Neural progenitor cell (in vitro differentiated cells): ENCODE data around the gene DLX6.

Source experiments
- EZH2 ChIP-seq: fragments of 200-600 bp; sonication (generic); IDR thresholded peaks from 2 replicates; pipeline ENCODE4 v1.6.1; 2017; ENCODE audit warnings: antibody characterized with exemption, mild to moderate bottlenecking, moderate library complexity
- EZH2phosphoT487 ChIP-seq: fragments of 200-600 bp; sonication (generic); IDR thresholded peaks from 2 replicates; pipeline ENCODE4 v1.6.1; 2017; ENCODE audit warnings: antibody characterized with exemption
- TF ChIP-seq, protein P1 (sequence below): fragments of 200-600 bp; sonication (generic); IDR thresholded peaks from 2 replicates; pipeline ENCODE4 v1.5.1; 2017; ENCODE audit warnings: antibody characterized with exemption, mild to moderate bottlenecking

DNA sequence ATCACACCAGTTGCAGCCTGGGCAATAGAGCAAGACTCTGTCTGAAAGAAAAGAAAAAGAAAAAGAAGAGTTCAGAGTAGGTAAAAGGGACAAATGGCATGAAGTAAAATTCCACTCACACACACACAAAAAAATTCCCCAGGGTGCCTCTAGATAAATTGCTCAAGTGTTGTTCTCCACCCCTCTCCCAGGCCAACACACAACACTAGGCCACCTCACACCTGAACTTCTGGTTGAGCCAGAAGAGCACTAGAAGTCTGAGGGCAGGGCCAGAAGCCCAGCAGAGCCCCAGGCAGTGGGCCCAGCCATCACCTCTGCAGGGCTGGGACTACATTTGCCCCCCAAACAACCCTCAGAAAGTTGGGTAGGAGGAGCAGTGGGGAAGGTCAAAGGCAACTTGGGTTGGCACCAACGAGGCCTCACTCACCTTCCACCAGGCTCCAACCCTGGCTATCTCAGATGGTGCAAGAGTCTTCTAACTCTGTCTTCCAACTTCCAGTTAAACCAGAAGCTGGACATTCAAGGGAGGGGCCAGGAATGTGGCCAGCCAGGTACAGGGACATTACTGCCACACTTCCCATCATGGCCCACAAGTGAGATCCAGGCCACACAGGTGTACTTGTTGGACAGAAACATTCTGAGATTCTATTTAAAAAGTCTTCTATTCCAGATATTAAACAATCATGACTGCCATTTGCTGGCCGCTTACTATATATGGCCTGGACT, 25.6 kb upstream of the DLX6 start:
- TF ChIP-seq, protein P1, sequence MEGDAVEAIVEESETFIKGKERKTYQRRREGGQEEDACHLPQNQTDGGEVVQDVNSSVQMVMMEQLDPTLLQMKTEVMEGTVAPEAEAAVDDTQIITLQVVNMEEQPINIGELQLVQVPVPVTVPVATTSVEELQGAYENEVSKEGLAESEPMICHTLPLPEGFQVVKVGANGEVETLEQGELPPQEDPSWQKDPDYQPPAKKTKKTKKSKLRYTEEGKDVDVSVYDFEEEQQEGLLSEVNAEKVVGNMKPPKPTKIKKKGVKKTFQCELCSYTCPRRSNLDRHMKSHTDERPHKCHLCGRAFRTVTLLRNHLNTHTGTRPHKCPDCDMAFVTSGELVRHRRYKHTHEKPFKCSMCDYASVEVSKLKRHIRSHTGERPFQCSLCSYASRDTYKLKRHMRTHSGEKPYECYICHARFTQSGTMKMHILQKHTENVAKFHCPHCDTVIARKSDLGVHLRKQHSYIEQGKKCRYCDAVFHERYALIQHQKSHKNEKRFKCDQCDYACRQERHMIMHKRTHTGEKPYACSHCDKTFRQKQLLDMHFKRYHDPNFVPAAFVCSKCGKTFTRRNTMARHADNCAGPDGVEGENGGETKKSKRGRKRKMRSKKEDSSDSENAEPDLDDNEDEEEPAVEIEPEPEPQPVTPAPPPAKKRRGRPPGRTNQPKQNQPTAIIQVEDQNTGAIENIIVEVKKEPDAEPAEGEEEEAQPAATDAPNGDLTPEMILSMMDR: no peak
- no peak for TF ChIP-seq EZH2
- no peak for TF ChIP-seq EZH2phosphoT487
